Neuronal stem cell (in vitro differentiated cells): Measurements from ENCODE around the gene CYS1.
"Not testable (repeated sequence)": the region's sequence is repeated elsewhere in the genome, so short reads cannot be mapped to it uniquely, and the experiment has no call there.

Experiments used
- DNase-seq: peaks from one replicate; pipeline ENCODE4 v3.0.0-alpha.2; 2013; ENCODE audit warnings: low spot score
- H2AFZ ChIP-seq: one replicate; pipeline ENCODE4 v1.6.1; 2013; ENCODE audit warnings: mild to moderate bottlenecking, low read length, inconsistent platforms
- H2AK5ac ChIP-seq: 2 replicates; pipeline ENCODE4 v1.6.1; 2013; ENCODE audit warnings: low read depth, mild to moderate bottlenecking, inconsistent platforms, low read length, moderate library complexity, mixed read lengths
- H2BK120ac ChIP-seq: 2 replicates; pipeline ENCODE4 v1.6.1; 2013; ENCODE audit warnings: low read depth, mild to moderate bottlenecking, inconsistent platforms, low read length, moderate library complexity, mixed read lengths
- H2BK12ac ChIP-seq: one replicate; pipeline ENCODE4 v1.6.1; 2013; ENCODE audit warnings: low read length, inconsistent platforms
- H2BK15ac ChIP-seq: 2 replicates; pipeline ENCODE4 v1.6.1; 2013; ENCODE audit warnings: mild to moderate bottlenecking, low read length, inconsistent platforms, mixed read lengths
- H2BK5ac ChIP-seq: one replicate; pipeline ENCODE4 v1.6.1; 2013; ENCODE audit warnings: inconsistent platforms, mild to moderate bottlenecking, low read length, moderate library complexity
- H3K14ac ChIP-seq: one replicate; pipeline ENCODE4 v1.6.1; 2013; ENCODE audit warnings: low read length, inconsistent platforms
- H3K18ac ChIP-seq: 2 replicates; pipeline ENCODE4 v1.6.1; 2013; ENCODE audit warnings: low read length, inconsistent platforms
- H3K23ac ChIP-seq: 2 replicates; pipeline ENCODE4 v1.6.1; 2013; ENCODE audit warnings: low read depth, mild to moderate bottlenecking, mixed read lengths, low read length, inconsistent platforms; ENCODE audit not compliant: poor library complexity
- H3K27ac ChIP-seq: replicated peaks from 3 replicates; pipeline ENCODE4 v1.5.1; 2013; ENCODE audit warnings: low read length, inconsistent platforms
- H3K27me3 ChIP-seq, 3 experiments: 2 replicates each; pipeline ENCODE4 v1.6.1; 2013; ENCODE audit warnings: low read length in 3 of 3, mild to moderate bottlenecking in 2 of 3, inconsistent platforms in 1 of 3, low read depth in 1 of 3, mixed read lengths in 1 of 3, moderate library complexity in 1 of 3; ENCODE audit not compliant: control insufficient read depth in 3 of 3, insufficient read depth in 3 of 3
- H3K36me3 ChIP-seq, 2 donors: replicated peaks in 1 of 2; 2 replicates each; pipeline ENCODE4 v1.6.1; 2013; ENCODE audit warnings: low read length in 2 of 2; ENCODE audit not compliant: control insufficient read depth in 2 of 2, insufficient read depth in 2 of 2
- H3K4ac ChIP-seq: 2 replicates; pipeline ENCODE4 v1.6.1; 2013; ENCODE audit warnings: inconsistent platforms, mild to moderate bottlenecking, low read length, moderate library complexity
- H3K4me1 ChIP-seq, 2 donors: 1 replicate in 1 of 2; 2 replicates in 1 of 2; pipeline ENCODE4 v1.6.1; 2013; ENCODE audit warnings: low read length in 2 of 2, low read depth in 1 of 2; ENCODE audit not compliant: control insufficient read depth in 2 of 2, insufficient read depth in 1 of 2
- H3K4me2 ChIP-seq: one replicate; pipeline ENCODE4 v1.6.1; 2013; ENCODE audit warnings: mild to moderate bottlenecking, low read length, inconsistent platforms; ENCODE audit not compliant: insufficient read depth, poor library complexity, severe bottlenecking
- H3K4me3 ChIP-seq, 2 donors: 2 replicates each; pipeline ENCODE4 v1.5.1; 2013; ENCODE audit warnings: low read length in 2 of 2, mild to moderate bottlenecking in 2 of 2, inconsistent platforms in 1 of 2, moderate library complexity in 1 of 2
- H3K79me1 ChIP-seq: one replicate; pipeline ENCODE4 v1.6.1; 2013; ENCODE audit warnings: low read depth, mild to moderate bottlenecking, inconsistent platforms, low read length, moderate library complexity
- H3K9ac ChIP-seq: one replicate; pipeline ENCODE4 v1.6.1; 2013; ENCODE audit warnings: mild to moderate bottlenecking, low read depth, low read length, inconsistent platforms; ENCODE audit not compliant: poor library complexity
- H3K9me3 ChIP-seq, 2 donors: replicated peaks in 1 of 2; 2 replicates each; pipeline versions ENCODE3 to v1.6.1; 2013; ENCODE audit warnings: low read length in 2 of 2, mild to moderate bottlenecking in 2 of 2, inconsistent platforms in 1 of 2, low read depth in 1 of 2, mixed read lengths in 1 of 2, moderate library complexity in 1 of 2; ENCODE audit not compliant: control insufficient read depth in 2 of 2, insufficient read depth in 1 of 2
- H4K8ac ChIP-seq: one replicate; pipeline ENCODE4 v1.6.1; 2013; ENCODE audit warnings: low read depth, mild to moderate bottlenecking, inconsistent platforms, low read length, moderate library complexity
- H4K91ac ChIP-seq: one replicate; pipeline ENCODE4 v1.6.1; 2013; ENCODE audit warnings: low read length, low read depth, mild to moderate bottlenecking, inconsistent platforms; ENCODE audit not compliant: poor library complexity
- WGBS, 2 donors: extraction: QIAGEN DNeasy Blood & Tissue Kit; methylation state at CpG; one replicate each; pipeline ENCODE4 v1.1.7; 2013; ENCODE audit warnings: missing lambda C conversion rate in 2 of 2, mixed read lengths in 1 of 2; ENCODE audit not compliant: insufficient read length in 2 of 2, insufficient replicate concordance in 1 of 2; ENCODE audit errors: extremely low coverage in 2 of 2; 5-methylcytosine and 5-hydroxymethylcytosine counted together

CYS1 gene

GRCh38 chr2:10012366-10012962, 67.7 kb downstream of the CYS1 start:
- not testable (repeated sequence) for H3K27ac ChIP-seq, DNase-seq, H2BK5ac ChIP-seq, H3K27me3 ChIP-seq, H2BK15ac ChIP-seq, H2BK12ac ChIP-seq, H2BK120ac ChIP-seq, H3K18ac ChIP-seq, H3K9ac ChIP-seq, H3K14ac ChIP-seq, H3K4me1 ChIP-seq, H2AFZ ChIP-seq, H3K4ac ChIP-seq, H4K91ac ChIP-seq, H3K9me3 ChIP-seq, H3K36me3 ChIP-seq
- Histone ChIP-seq H3K79me1 (peaks cover 11% of the 10 kb centered on the region), H4K8ac (peak overlapping the region; percentile 56), H2AK5ac (peak overlapping the region; percentile 60), H3K4me3 (peak overlapping the region in 1 of 2 donors; percentile 41), H3K4me2 (peak overlapping the region; percentile 2), H3K23ac (peak overlapping the region; percentile 0)
- no CpG with 5 or more reads among the region's 37 CpGs for WGBS, 2 donors

GRCh38 chr2:10011606-10012325, 68.4 kb downstream of the CYS1 start:
- H3K4ac ChIP-seq, H2AFZ ChIP-seq, H2BK15ac ChIP-seq, H3K4me2 ChIP-seq, H2BK120ac ChIP-seq, H4K91ac ChIP-seq, H3K9me3 ChIP-seq, H2BK5ac ChIP-seq, H3K18ac ChIP-seq, H3K27ac ChIP-seq, DNase-seq, H3K27me3 ChIP-seq, H3K4me3 ChIP-seq, H3K36me3 ChIP-seq, H3K4me1 ChIP-seq: not testable (repeated sequence)
- no CpG with 5 or more reads among the region's 61 CpGs for WGBS, 2 donors
- H3K9ac ChIP-seq: peak overlapping the region; percentile 60
- H2BK12ac ChIP-seq: peak overlapping the region; percentile 41
- H4K8ac ChIP-seq: peak overlapping the region; percentile 43
- H3K23ac ChIP-seq: peak overlapping the region; percentile 89
- peak overlapping the region; percentile 83 for H2AK5ac ChIP-seq
- H3K79me1 ChIP-seq: peaks cover 11% of the 10 kb centered on the region
- H3K14ac ChIP-seq: peak overlapping the region; percentile 99

GRCh38 chr2:10010861-10011605, 69.2 kb downstream of the CYS1 start:
- H2BK5ac ChIP-seq, H2BK15ac ChIP-seq, H3K27ac ChIP-seq, H3K4me3 ChIP-seq, H3K4ac ChIP-seq, H2BK120ac ChIP-seq, H3K27me3 ChIP-seq, H3K4me2 ChIP-seq, DNase-seq, H4K91ac ChIP-seq, H3K36me3 ChIP-seq, H2BK12ac ChIP-seq, H2AFZ ChIP-seq, H3K9me3 ChIP-seq, H3K18ac ChIP-seq, H3K9ac ChIP-seq: not testable (repeated sequence)
- H2AK5ac ChIP-seq: peak overlapping the region; percentile 83
- no CpG with 5 or more reads among the region's 52 CpGs for WGBS, 2 donors
- peaks cover 11% of the 10 kb centered on the region for H3K79me1 ChIP-seq
- H3K23ac ChIP-seq: peak overlapping the region; percentile 89
- H3K14ac ChIP-seq: peak overlapping the region; percentile 99
- peaks cover 5 to 13% of the 10 kb centered on the region in 2 donors for H3K4me1 ChIP-seq
- H4K8ac ChIP-seq: peak overlapping the region; percentile 29
